HEK293T (cell line): Measurements from ENCODE around the gene MROH2A.

ENCODE experiments used
- CTCF ChIA-PET: fragments of 350-600 bp; formaldehyde crosslinking; extraction: SDS; loops from one replicate; lab custom pipeline; 2021; ENCODE audit warnings: antibody characterized with exemption, inconsistent platforms; lab: Yijun Ruan, JAX
- POLR2A ChIA-PET: fragments of 350-600 bp; formaldehyde crosslinking; extraction: SDS; loops from one replicate; lab custom pipeline; 2020; ENCODE audit warnings: antibody characterized with exemption, inconsistent platforms; lab: Yijun Ruan, JAX
- DNase-seq: peaks from one replicate; pipeline ENCODE4 v3.0.0; 2012; ENCODE audit warnings: mixed read lengths; ENCODE audit errors: extremely low spot score
- ARNT ChIP-seq: fragments of 450-650 bp; IDR thresholded peaks from 2 replicates; pipeline ENCODE4 v1.6.1; 2017; ENCODE audit warnings: mild to moderate bottlenecking
- BHLHE40 ChIP-seq: fragments of 450-650 bp; IDR thresholded peaks from 2 replicates; pipeline ENCODE4 v1.6.1; 2016; ENCODE audit warnings: mild to moderate bottlenecking, moderate library complexity, borderline replicate concordance
- CTBP1 ChIP-seq: fragments of 450-650 bp; IDR thresholded peaks from 2 replicates; pipeline ENCODE4 v1.6.1; 2016; ENCODE audit warnings: borderline replicate concordance
- ELF4 ChIP-seq: fragments of 450-650 bp; IDR thresholded peaks from 2 replicates; pipeline ENCODE4 v1.6.1; 2017; ENCODE audit warnings: antibody characterized with exemption
- FOXA1 ChIP-seq: fragments of 450-650 bp; IDR thresholded peaks from 2 replicates; pipeline ENCODE4 v1.6.1; 2016; ENCODE audit warnings: mild to moderate bottlenecking
- FOXK2 ChIP-seq: fragments of 450-650 bp; IDR thresholded peaks from 2 replicates; pipeline ENCODE4 v1.6.1; 2016; ENCODE audit warnings: mild to moderate bottlenecking
- FOXM1 ChIP-seq: fragments of 450-650 bp; IDR thresholded peaks from 2 replicates; pipeline ENCODE4 v1.6.1; 2017; ENCODE audit warnings: mild to moderate bottlenecking, borderline replicate concordance
- HDGF ChIP-seq: fragments of 450-650 bp; IDR thresholded peaks from 2 replicates; pipeline ENCODE4 v1.6.1; 2017; ENCODE audit warnings: antibody characterized with exemption, borderline replicate concordance
- L3MBTL2 ChIP-seq: fragments of 450-650 bp; conservative IDR thresholded peaks from 2 replicates; pipeline ENCODE4 v1.6.1; 2016; ENCODE audit warnings: mild to moderate bottlenecking
- LEF1 ChIP-seq: fragments of 450-650 bp; IDR thresholded peaks from 2 replicates; pipeline ENCODE4 v1.6.1; 2017; ENCODE audit warnings: mild to moderate bottlenecking, borderline replicate concordance
- NFRKB ChIP-seq: fragments of 450-650 bp; IDR thresholded peaks from 2 replicates; pipeline ENCODE4 v1.6.1; 2016; ENCODE audit warnings: mild to moderate bottlenecking, moderate library complexity
- PKNOX1 ChIP-seq: fragments of 450-650 bp; IDR thresholded peaks from 2 replicates; pipeline ENCODE4 v1.6.1; 2016
- SP1 ChIP-seq: fragments of 450-650 bp; IDR thresholded peaks from 2 replicates; pipeline ENCODE4 v1.6.1; 2017
- SUZ12 ChIP-seq: fragments of 450-650 bp; IDR thresholded peaks from 2 replicates; pipeline ENCODE4 v1.6.1; 2016; ENCODE audit warnings: mild to moderate bottlenecking
- TARDBP ChIP-seq: fragments of 450-650 bp; IDR thresholded peaks from 2 replicates; pipeline ENCODE4 v1.6.1; 2016
- ZNF384 ChIP-seq: fragments of 450-650 bp; IDR thresholded peaks from 2 replicates; pipeline ENCODE4 v1.6.1; 2016

MROH2A gene

GRCh38 chr2:233815861-233816260 is 37.7 kb downstream of the MROH2A start:
- ChIA-PET CTCF (no interaction called here), POLR2A (no interaction called here)
- no peak for DNase-seq
- TF ChIP-seq LEF1 (no peak), ARNT (no peak), BHLHE40 (no peak), HDGF (no peak), ZNF384 (no peak), SUZ12 (no peak), FOXM1 (no peak), FOXA1 (no peak), NFRKB (no peak)

DNA sequence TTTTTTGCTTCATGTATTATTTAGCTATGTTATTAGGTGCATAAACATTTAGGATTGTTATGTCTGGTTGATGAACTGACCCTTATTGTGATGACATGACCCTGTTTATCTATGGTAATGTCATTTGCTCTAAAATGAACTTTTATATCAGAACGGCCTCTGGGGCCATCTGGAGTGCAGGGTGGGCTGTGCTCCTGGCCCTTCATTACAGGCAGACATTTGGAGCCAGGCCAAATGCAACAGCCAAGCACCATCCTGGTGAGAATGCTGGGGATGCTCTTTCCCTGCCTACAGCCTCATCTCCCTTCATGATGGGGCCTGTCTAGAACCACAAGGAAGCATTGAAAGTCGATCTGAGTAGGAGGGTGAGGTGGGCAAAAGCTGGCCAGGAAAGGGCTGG is 38.2 kb downstream of the MROH2A start:
- ChIA-PET CTCF (interaction anchor here (0.6 kb wide), 1 partner anchor 1301 kb away, joined by 3 read pairs; no protein-coding TSS in a partner anchor), POLR2A (no interaction called here)
- TF ChIP-seq ZNF384 (no peak), CTBP1 (no peak), HDGF (no peak), ELF4 (no peak), SUZ12 (no peak)
- no peak for DNase-seq

GRCh38 chr2:233816771-233817170 is 38.6 kb downstream of the MROH2A start:
- CTCF ChIA-PET: interaction anchor here (0.6 kb wide), 1 partner anchor 1300 kb away, joined by 3 read pairs; no protein-coding TSS in a partner anchor
- DNase-seq: no peak
- no peak for TF ChIP-seq PKNOX1
- POLR2A ChIA-PET: no interaction called here

- ChIA-PET POLR2A (no interaction called here), CTCF (no interaction called here)
- no peak for DNase-seq
- no peak for TF ChIP-seq FOXA1
- no peak for TF ChIP-seq ZNF384
These were observed 39.3 kb downstream of the MROH2A start for GRCh38 chr2:233817361-233817911.

DNA sequence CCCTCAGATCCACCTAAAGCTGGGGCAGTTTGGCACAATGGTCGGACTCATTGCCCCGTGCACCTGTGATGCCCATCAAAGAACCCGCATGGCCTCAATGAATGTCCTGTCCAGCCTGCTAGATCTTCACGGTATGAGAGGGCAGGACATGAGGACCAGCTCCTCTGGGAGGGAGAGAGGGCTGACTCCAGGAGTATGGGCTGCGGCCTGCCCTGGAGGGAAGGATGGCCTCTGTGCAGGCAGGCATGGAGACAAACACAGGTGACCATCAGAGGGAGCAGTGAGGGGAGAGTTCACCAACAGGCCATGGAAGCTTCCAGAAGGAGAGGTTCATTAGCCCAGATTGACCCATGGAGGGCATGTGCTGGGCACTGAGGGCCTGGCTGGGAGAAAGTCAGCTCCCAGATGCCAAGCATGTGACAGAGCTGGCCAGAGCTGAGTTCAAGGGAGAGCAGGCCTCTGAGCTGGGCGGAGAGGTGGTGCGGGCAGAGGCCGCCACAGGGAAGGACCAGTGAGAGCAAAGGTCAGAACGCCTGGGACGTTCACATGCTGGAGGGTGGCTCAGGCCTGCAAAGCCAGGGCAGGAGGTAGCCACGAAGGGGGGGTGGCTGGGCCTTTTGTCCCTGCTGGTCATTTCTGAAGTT is 40.0 kb downstream of the MROH2A start:
- TF ChIP-seq ZNF384 (no peak), LEF1 (no peak), FOXA1 (no peak), BHLHE40 (no peak), NFRKB (no peak), SP1 (no peak), TARDBP (no peak), L3MBTL2 (no peak), ELF4 (no peak), PKNOX1 (no peak), FOXK2 (no peak), FOXM1 (no peak), SUZ12 (no peak), CTBP1 (no peak), ARNT (no peak), HDGF (no peak)
- DNase-seq: no peak
- ChIA-PET POLR2A (no interaction called here), CTCF (no interaction called here)

- POLR2A ChIA-PET: no interaction called here
- CTCF ChIA-PET: no interaction called here
- no peak for TF ChIP-seq L3MBTL2
- no peak for TF ChIP-seq ELF4
- TF ChIP-seq CTBP1: no peak
- no peak for TF ChIP-seq LEF1
- no peak for TF ChIP-seq PKNOX1
- TF ChIP-seq SUZ12: no peak
- TF ChIP-seq ZNF384: no peak
- TF ChIP-seq TARDBP: no peak
- no peak for TF ChIP-seq HDGF
- no peak for TF ChIP-seq BHLHE40
- DNase-seq: no peak
These were observed 40.8 kb downstream of the MROH2A start for GRCh38 chr2:233818639-233819621.
